Activated CD8-positive, alpha-beta T cell treated with anti-CD3 and anti-CD28 coated beads for 36 hours (primary cell): ENCODE results near the gene PSMB10. TPM values are rescaled to one million over a fixed set of nuclear protein-coding genes. Genes with fewer than 3 reads are reported as not detected.

Experiments used
- ATAC-seq: fragments of 200-7000 bp; cut with Tn5 transposase; one replicate; pipeline ENCODE4 v1.10.0; 2021; ENCODE audit warnings: mild to moderate bottlenecking, moderate library complexity
- CTCF ChIA-PET: fragments of 350-600 bp; sonication (Branson Sonifier 250); formaldehyde crosslinking; loops from one replicate; lab custom pipeline; 2021; ENCODE audit warnings: antibody characterized with exemption; lab: Charles Lee
- POLR2A ChIA-PET: fragments of 350-600 bp; sonication (Branson Sonifier 250); formaldehyde crosslinking; loops from one replicate; lab custom pipeline; 2021; ENCODE audit warnings: antibody characterized with exemption; lab: Charles Lee
- DNase-seq: peaks from one replicate; pipeline ENCODE4 v3.0.0-alpha.2; 2020
- H3K27ac Mint-ChIP-seq: one replicate; pipeline ENCODE4 v1.8.0; 2021; ENCODE audit warnings: mild to moderate bottlenecking, mixed read lengths
- H3K27me3 Mint-ChIP-seq: one replicate; pipeline ENCODE4 v1.8.0; 2021; ENCODE audit warnings: mixed read lengths
- H3K36me3 Mint-ChIP-seq: one replicate; pipeline ENCODE4 v1.8.0; 2021; ENCODE audit warnings: low read depth, mixed read lengths
- H3K4me1 Mint-ChIP-seq: one replicate; pipeline ENCODE4 v1.8.0; 2021; ENCODE audit warnings: low read depth, mixed read lengths
- H3K4me3 Mint-ChIP-seq: one replicate; pipeline ENCODE4 v1.8.0; 2021; ENCODE audit warnings: mild to moderate bottlenecking, moderate library complexity, mixed read lengths
- H3K9me3 Mint-ChIP-seq: one replicate; pipeline ENCODE4 v1.8.0; 2021; ENCODE audit warnings: mixed read lengths
- CTCF ChIP-seq: fragments of 200-600 bp; IDR thresholded peaks from one replicate; pipeline ENCODE4 v1.8.0; 2022; ENCODE audit warnings: antibody characterized with exemption, mild to moderate bottlenecking
- intact Hi-C: fragments of 100-400 bp; cut with micrococcal nuclease; formaldehyde crosslinking; loops from one replicate; pipeline ENCODE4 v1.10.0; 2022
- total RNA-seq, 2 experiments: library from RNA; stranded (reverse); gene quantifications; one replicate each; pipeline ENCODE4 v1.2.3, GENCODE V29; 2021

The PSMB10 gene
- total RNA-seq, 2 experiments from 2014 or later, result 205 to 206 TPM

DNA sequence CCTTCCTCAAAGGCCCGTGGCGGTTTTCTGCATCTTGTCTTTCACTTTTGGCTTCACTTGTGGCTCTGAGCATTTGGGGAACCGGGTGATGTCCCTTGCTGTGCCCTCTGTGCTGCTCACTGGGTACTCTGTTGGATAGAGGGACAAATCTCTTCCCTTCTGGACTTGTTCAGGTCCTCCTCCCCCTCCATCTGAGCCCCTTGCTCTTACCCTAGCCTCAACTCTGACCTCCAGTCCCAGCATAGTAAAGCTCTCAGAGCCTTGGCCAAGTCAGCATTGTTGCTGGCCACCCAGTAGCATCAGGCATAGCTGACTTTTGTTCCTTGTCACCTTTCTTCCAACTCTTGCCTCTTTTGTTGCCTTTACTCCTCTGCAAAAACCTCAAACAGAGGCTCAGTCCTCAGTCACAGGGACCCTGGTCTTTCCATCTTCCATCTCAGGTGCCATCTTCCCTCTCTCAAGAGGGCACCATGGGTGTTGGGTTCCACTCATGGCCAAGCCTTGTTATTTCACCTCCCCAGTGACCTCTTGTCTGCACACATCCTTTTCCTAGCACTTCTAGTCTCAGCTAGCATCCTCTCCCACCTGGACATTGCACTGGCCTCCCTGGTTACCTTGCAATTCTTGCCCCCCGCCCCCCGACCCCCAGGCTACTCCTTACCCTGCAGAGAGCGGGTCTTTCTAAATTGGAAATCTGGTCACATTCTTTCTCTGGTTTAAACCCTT lies 393 bp upstream of the PSMB10 start:
- ChIA-PET CTCF (interaction anchor here (0.8 to 5.1 kb wide), 5 partner anchors 9 to 121 kb away, joined by 3 to 24 read pairs (median 13); partner anchors contain the start of gene PSKH1), POLR2A (interaction anchor here (0.9 to 3.8 kb wide), 19 partner anchors 10 to 375 kb away, joined by 3 to 26 read pairs (median 4); partner anchors contain the start of genes CTCF, DDX28, DPEP2 and DUS2)
- Mint-ChIP-seq H3K27me3 (no peaks in the 10 kb centered on the region), H3K9me3 (no peaks in the 10 kb centered on the region), H3K4me3 (peak overlapping the region; percentile 97), H3K4me1 (peaks cover 52% of the 10 kb centered on the region), H3K27ac (peak overlapping the region; percentile 100), H3K36me3 (peaks cover 62% of the 10 kb centered on the region)
- intact Hi-C loops, result loop anchor here (10.0 kb wide), 1 partner anchor 272 kb away; the partner anchor contains the start of genes ACD, C16orf86, ENKD1 and PARD6A
- peak; percentile 92 for DNase-seq
- no peak for TF ChIP-seq CTCF
- peak; percentile 54 for ATAC-seq

GRCh38 chr16:67935402-67936123 lies 1.1 kb downstream of the PSMB10 start:
- Mint-ChIP-seq H3K27ac (peak overlapping the region; percentile 100), H3K36me3 (peaks cover 58% of the 10 kb centered on the region), H3K9me3 (no peaks in the 10 kb centered on the region), H3K4me3 (peak overlapping the region; percentile 97), H3K4me1 (peaks cover 42% of the 10 kb centered on the region), H3K27me3 (no peaks in the 10 kb centered on the region)
- intact Hi-C loops, result loop anchor here (10.0 kb wide), 1 partner anchor 271 kb away; the partner anchor contains the start of genes ACD, C16orf86, ENKD1 and PARD6A
- ATAC-seq (peak; percentile 92), DNase-seq (peak; percentile 99)
- POLR2A ChIA-PET, result interaction anchor here (0.7 to 3.8 kb wide), 36 partner anchors 9 to 374 kb away, joined by 3 to 26 read pairs (median 5); partner anchors contain the start of genes CENPT, CTCF, DDX28 and DPEP2
- CTCF ChIA-PET, result interaction anchor here (0.7 to 5.1 kb wide), 13 partner anchors 9 to 415 kb away, joined by 3 to 24 read pairs (median 4); partner anchors contain the start of genes DDX28, DUS2 and PSKH1
- no peak for TF ChIP-seq CTCF

- Mint-ChIP-seq H3K9me3 (no peaks in the 10 kb centered on the region), H3K36me3 (peaks cover 54% of the 10 kb centered on the region), H3K4me3 (peak overlapping the region; percentile 97), H3K27ac (peak overlapping the region; percentile 100), H3K4me1 (peaks cover 37% of the 10 kb centered on the region), H3K27me3 (no peaks in the 10 kb centered on the region)
- TF ChIP-seq CTCF, result no peak
- CTCF ChIA-PET, result interaction anchor here (0.9 to 5.1 kb wide), 9 partner anchors 9 to 414 kb away, joined by 3 to 24 read pairs (median 4); partner anchors contain the start of gene PSKH1
- intact Hi-C loops, result loop anchor here (10.0 kb wide), 1 partner anchor 270 kb away; the partner anchor contains the start of genes ACD, C16orf86, ENKD1 and PARD6A
- no peak for ATAC-seq
- POLR2A ChIA-PET, result interaction anchor here (1.0 to 3.8 kb wide), 26 partner anchors 10 to 373 kb away, joined by 3 to 26 read pairs (median 6); partner anchors contain the start of genes CENPT, CTCF, DDX28 and DPEP2
- no peak for DNase-seq
Measured at GRCh38 chr16:67935101-67935401, 1.6 kb downstream of the PSMB10 start.

GRCh38 chr16:67934306-67935100 lies 2.1 kb downstream of the PSMB10 start:
- no peaks in the 10 kb centered on the region for H3K9me3 Mint-ChIP-seq
- no peaks in the 10 kb centered on the region for H3K27me3 Mint-ChIP-seq
- TF ChIP-seq CTCF, result no peak
- H3K4me1 Mint-ChIP-seq, result peaks cover 32% of the 10 kb centered on the region
- H3K27ac Mint-ChIP-seq, result peak overlapping the region; percentile 100
- peaks cover 48% of the 10 kb centered on the region for H3K36me3 Mint-ChIP-seq
- ChIA-PET CTCF (interaction anchor here (1.3 to 5.2 kb wide), 6 partner anchors 8 to 131 kb away, joined by 3 to 32 read pairs (median 11); partner anchors contain the start of genes NRN1L and PSKH1), POLR2A (interaction anchor here (0.7 to 3.8 kb wide), 23 partner anchors 9 to 373 kb away, joined by 3 to 26 read pairs (median 5); partner anchors contain the start of genes CENPT, CTCF, DDX28 and DUS2)
- intact Hi-C loops, result loop anchor here (10.0 kb wide), 1 partner anchor 270 kb away; the partner anchor contains the start of genes ACD, C16orf86, ENKD1 and PARD6A
- peak overlapping the region; percentile 97 for H3K4me3 Mint-ChIP-seq
- no peak for ATAC-seq
- DNase-seq, result no peak
